ENCODE measurements around the gene SSBP2.

DNA sequence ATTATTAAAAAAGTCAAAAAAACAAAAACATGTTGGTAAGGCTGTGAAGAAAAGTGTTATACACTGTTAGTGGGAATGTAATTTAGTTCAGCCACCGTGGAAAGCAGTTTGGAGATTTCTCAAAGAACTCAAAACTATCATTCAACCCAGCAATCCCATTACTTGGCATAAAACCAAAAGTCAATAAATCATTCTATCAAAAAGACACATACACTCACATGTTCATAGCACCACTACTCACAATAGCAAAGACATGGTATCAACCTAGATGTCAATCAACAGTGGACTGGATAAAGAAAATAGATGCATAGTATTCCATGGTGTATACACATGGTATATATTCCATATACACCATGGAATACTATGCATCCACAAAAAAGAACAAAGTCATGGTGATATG lies 208.7 kb downstream of the SSBP2 start:
- TF ChIP-seq, protein P1, sequence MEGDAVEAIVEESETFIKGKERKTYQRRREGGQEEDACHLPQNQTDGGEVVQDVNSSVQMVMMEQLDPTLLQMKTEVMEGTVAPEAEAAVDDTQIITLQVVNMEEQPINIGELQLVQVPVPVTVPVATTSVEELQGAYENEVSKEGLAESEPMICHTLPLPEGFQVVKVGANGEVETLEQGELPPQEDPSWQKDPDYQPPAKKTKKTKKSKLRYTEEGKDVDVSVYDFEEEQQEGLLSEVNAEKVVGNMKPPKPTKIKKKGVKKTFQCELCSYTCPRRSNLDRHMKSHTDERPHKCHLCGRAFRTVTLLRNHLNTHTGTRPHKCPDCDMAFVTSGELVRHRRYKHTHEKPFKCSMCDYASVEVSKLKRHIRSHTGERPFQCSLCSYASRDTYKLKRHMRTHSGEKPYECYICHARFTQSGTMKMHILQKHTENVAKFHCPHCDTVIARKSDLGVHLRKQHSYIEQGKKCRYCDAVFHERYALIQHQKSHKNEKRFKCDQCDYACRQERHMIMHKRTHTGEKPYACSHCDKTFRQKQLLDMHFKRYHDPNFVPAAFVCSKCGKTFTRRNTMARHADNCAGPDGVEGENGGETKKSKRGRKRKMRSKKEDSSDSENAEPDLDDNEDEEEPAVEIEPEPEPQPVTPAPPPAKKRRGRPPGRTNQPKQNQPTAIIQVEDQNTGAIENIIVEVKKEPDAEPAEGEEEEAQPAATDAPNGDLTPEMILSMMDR (IDR thresholded peaks at IDR 0.05; ENCODE audit: insufficient read depth, low read length, poor library complexity, severe bottlenecking) = no peak
- no peak for TF ChIP-seq EZH2phosphoT487 (conservative IDR thresholded peaks at IDR 0.05; ENCODE audit: low read length)

Data from SU-DHL-6 (cell line).